Heart left ventricle (tissue), 16 donors: ENCODE results near the gene SGSM1. TPM values are rescaled to one million over a fixed set of nuclear protein-coding genes. Genes with fewer than 3 reads are reported as not detected.

Source experiments
- ATAC-seq, 4 donors: fragments of 200-7000 bp; cut with Tn5 transposase; one replicate each; pipeline ENCODE4 v1.9.1; 2020 to 2022; ENCODE audit warnings: moderate library complexity in 4 of 4, mild to moderate bottlenecking in 3 of 4, moderate number of reproducible peaks in 1 of 4
- DNase-seq, 5 donors: peaks; one replicate each; pipeline ENCODE4 v3.0.0-alpha.2; 2020
- H3K27ac ChIP-seq, 12 donors: fragments of 200-600 bp; sonication (generic) in 4 of 12; one replicate each; pipeline versions ENCODE4 v1.5.0 to v1.8.0; 2016 to 2022; ENCODE audit warnings: mild to moderate bottlenecking in 2 of 12
- H3K27me3 ChIP-seq, 9 donors: fragments of 200-600 bp; sonication (generic) in 2 of 9; one replicate each; pipeline versions ENCODE4 v1.5.1 to v1.8.0; 2016 to 2022; ENCODE audit warnings: mild to moderate bottlenecking in 3 of 9
- H3K36me3 ChIP-seq, 9 donors: fragments of 200-600 bp; sonication (generic) in 2 of 9; one replicate each; pipeline versions ENCODE4 v1.5.0 to v1.8.0; 2018 to 2022; ENCODE audit warnings: mild to moderate bottlenecking in 2 of 9
- H3K4me1 ChIP-seq, 12 donors: fragments of 200-600 bp; sonication (generic) in 4 of 12; one replicate each; pipeline versions ENCODE4 v1.5.0 to v1.8.0; 2016 to 2022; ENCODE audit warnings: mild to moderate bottlenecking in 3 of 12
- H3K4me3 ChIP-seq, 12 donors: fragments of 200-600 bp; sonication (generic) in 4 of 12; one replicate each; pipeline versions ENCODE4 v1.5.0 to v1.8.0; 2017 to 2022; ENCODE audit warnings: mild to moderate bottlenecking in 9 of 12, moderate library complexity in 4 of 12
- H3K9me3 ChIP-seq, 12 donors: fragments of 200-600 bp; sonication (generic) in 4 of 12; one replicate each; pipeline versions ENCODE4 v1.5.0 to v1.8.0; 2016 to 2022; ENCODE audit warnings: mild to moderate bottlenecking in 1 of 12
- POLR2A ChIP-seq, 2 donors: fragments of 450-650 bp; IDR thresholded peaks; one replicate each; pipeline ENCODE4 v1.6.1; 2017; ENCODE audit warnings: antibody characterized with exemption in 2 of 2, mild to moderate bottlenecking in 2 of 2, moderate library complexity in 2 of 2
- WGBS, 4 donors: extraction: QIAGEN DNeasy Blood & Tissue Kit in 2 of 4; methylation state at CpG; one replicate each; pipeline versions ENCODE4 v1.1.5 to v1.1.7; 2013 to 2018; 5-methylcytosine and 5-hydroxymethylcytosine counted together
- intact Hi-C, 10 donors: fragments of 100-400 bp; cut with DNase I; formaldehyde crosslinking; loops; one replicate each; pipeline versions ENCODE4 v1.11.1 to v1.14.2; 2022
- polyA plus RNA-seq, 2 donors: library from polyadenylated mRNA; stranded (reverse); fragments of 200-250 nt; gene quantifications; one replicate each; pipeline ENCODE4 v1.2.3, GENCODE V29; 2013
- total RNA-seq, 9 donors: library from RNA; depleted of rRNA in 2 of 9; stranded (reverse); fragments of >200 nt in 2 of 9; fragmentation: NEBNext Ultra II Directional in 3 of 9; extraction: Animal tissue kit (Norgen Biotek cat#: 25700) in 3 of 9; gene quantifications; one replicate each; pipeline versions ENCODE4 v1.1.0 to v1.2.4, GENCODE V29; 2016 to 2023
- TF ChIP-seq, protein P1 (sequence below), 12 donors: fragments of 200-600 bp; sonication (generic) in 4 of 12; IDR thresholded peaks; one replicate each; pipeline versions ENCODE4 v1.5.0 to v1.8.0; 2018 to 2022; ENCODE audit warnings: antibody characterized with exemption in 12 of 12, mild to moderate bottlenecking in 5 of 12
- donor health status: ischemic (EF 13 %, LVEDD 7.1; RV severe dilation, severe dysfunction).
- donor health status: healthy with polysubstance abuse.
- donor health status: DM: no; HTN: yes; CAD: no.
- donor health status: DM: no; HTN: no; CAD: no.
- donor health status: ischemic (EF 25% LVEDD 6.9; RV normal size, moderate dysfunction).
- donor health status: ischemic (EF 25% LVEDD 5.7; RV mildly dilated, moderate dysfunction).
- donor health status: healthy.
- donor health status: DM: yes; HTN: yes; CAD: no.
- donor health status: ischemic (EF 35%, LVEDD 5.7; RV mildly dilated, moderate dysfunction).
- donor health status: nonischemic (EF 11% LVEDD 7.7; RV severe dilation, severe dysfunction).
- donor health status: DM: yes; HTN: yes; CAD: no.
- donor health status: PGD.
- donor health status: ischemic (EF 29% LVEDD 5.4; RV normal size, mild dysfunction).
- donor health status: nonischemic (EF 23%, LVEDD 6.1; RV moderate dilation, normal function).

SGSM1 gene
- total and polyA plus RNA-seq, 11 donors, result 2.1 to 11.0 (median 6.6) TPM

DNA sequence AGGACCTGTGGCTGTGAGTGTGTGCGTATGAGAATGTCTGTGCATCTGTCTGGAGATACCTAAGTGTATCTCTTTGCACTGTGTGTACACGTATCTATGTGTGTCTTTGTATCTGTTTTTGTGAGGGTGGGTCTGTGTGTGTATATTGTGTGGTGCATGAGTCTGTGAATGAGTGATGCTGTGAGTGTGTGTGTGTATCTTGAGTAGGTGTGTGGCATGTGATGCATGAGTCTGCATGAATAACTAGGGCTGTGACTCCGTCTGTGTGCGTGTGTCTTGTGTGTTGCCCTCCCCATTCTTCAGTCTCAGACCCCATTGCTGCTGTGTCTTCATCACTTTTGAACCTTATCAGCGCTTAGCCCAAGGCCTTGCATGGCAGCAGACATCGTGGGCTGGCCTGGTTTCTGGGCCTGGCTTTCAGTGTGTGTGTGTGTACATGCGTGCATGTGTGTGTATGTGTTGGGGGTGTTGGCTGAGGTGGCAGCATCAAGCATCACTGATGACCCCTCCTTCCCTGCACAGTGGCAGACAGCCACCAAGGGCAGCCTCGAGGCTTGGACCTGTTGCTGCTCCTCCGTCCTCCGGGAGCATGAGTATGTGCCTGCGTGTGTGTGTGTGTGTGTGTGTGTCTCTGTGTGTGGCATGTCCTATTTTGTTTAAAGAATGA is 1.4 kb downstream of the SGSM1 start:
- H3K27ac ChIP-seq, result peak overlapping the region in 1 of 12 donors; percentile 88
- intact Hi-C loops, result no loop called here
- 49 to 51% (median 50%) methylated on average over 9 to 11 of the region's 11 CpGs for WGBS, 4 donors

GRCh38 chr22:24809331-24809730 is 3.3 kb downstream of the SGSM1 start:
- intact Hi-C loops, result no loop called here

More for the DNA sequence above, 1.4 kb downstream of the SGSM1 start:
- DNase-seq (peak in 3 of 5 donors; percentile 45 to 61 (median 47)), ATAC-seq (no peak)
- Histone ChIP-seq H3K36me3 (no peaks in the 10 kb centered on the region), H3K9me3 (no peaks in the 10 kb centered on the region), H3K27me3 (no peaks in the 10 kb centered on the region), H3K4me3 (peak overlapping the region in 2 of 12 donors; percentile 61 to 75), H3K4me1 (peaks cover 0 to 47% (median 23%) of the 10 kb centered on the region in 12 donors)
- TF ChIP-seq, protein P1, sequence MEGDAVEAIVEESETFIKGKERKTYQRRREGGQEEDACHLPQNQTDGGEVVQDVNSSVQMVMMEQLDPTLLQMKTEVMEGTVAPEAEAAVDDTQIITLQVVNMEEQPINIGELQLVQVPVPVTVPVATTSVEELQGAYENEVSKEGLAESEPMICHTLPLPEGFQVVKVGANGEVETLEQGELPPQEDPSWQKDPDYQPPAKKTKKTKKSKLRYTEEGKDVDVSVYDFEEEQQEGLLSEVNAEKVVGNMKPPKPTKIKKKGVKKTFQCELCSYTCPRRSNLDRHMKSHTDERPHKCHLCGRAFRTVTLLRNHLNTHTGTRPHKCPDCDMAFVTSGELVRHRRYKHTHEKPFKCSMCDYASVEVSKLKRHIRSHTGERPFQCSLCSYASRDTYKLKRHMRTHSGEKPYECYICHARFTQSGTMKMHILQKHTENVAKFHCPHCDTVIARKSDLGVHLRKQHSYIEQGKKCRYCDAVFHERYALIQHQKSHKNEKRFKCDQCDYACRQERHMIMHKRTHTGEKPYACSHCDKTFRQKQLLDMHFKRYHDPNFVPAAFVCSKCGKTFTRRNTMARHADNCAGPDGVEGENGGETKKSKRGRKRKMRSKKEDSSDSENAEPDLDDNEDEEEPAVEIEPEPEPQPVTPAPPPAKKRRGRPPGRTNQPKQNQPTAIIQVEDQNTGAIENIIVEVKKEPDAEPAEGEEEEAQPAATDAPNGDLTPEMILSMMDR (IDR thresholded peaks at IDR 0.05), result no peak
- no peak for TF ChIP-seq POLR2A (IDR thresholded peaks at IDR 0.05)

GRCh38 chr22:24810043-24810749 is 4.2 kb downstream of the SGSM1 start:
- no peak overlapping the region for H3K4me3 ChIP-seq
- WGBS, 4 donors, result 58 to 66% (median 61%) methylated on average over 14 of the region's 14 CpGs
- H3K36me3 ChIP-seq, result no peaks in the 10 kb centered on the region
- H3K27me3 ChIP-seq, result no peaks in the 10 kb centered on the region
- peaks cover 0 to 3% (median 0%) of the 10 kb centered on the region in 12 donors for H3K9me3 ChIP-seq
- DNase-seq (no peak), ATAC-seq (peak in 1 of 4 donors; percentile 25)
- peak overlapping the region in 9 of 12 donors; percentile 11 to 76 (median 34) for H3K27ac ChIP-seq
- no peak for TF ChIP-seq POLR2A (IDR thresholded peaks at IDR 0.05)
- TF ChIP-seq, protein P1 (IDR thresholded peaks at IDR 0.05), result no peak
- peaks cover 0 to 66% (median 29%) of the 10 kb centered on the region in 12 donors for H3K4me1 ChIP-seq
- intact Hi-C loops, result no loop called here

More at GRCh38 chr22:24809331-24809730, 3.3 kb downstream of the SGSM1 start:
- Histone ChIP-seq H3K27ac (peak overlapping the region in 8 of 12 donors; percentile 11 to 76 (median 37)), H3K36me3 (no peaks in the 10 kb centered on the region), H3K9me3 (no peaks in the 10 kb centered on the region), H3K4me1 (peaks cover 0 to 61% (median 27%) of the 10 kb centered on the region in 12 donors), H3K4me3 (no peak overlapping the region), H3K27me3 (no peaks in the 10 kb centered on the region)
- WGBS, 4 donors, result 15 to 22% (median 21%) methylated on average over 1 to 2 of the region's 2 CpGs
- DNase-seq (no peak), ATAC-seq (no peak)
- TF ChIP-seq, protein P1 (IDR thresholded peaks at IDR 0.05), result no peak
- TF ChIP-seq POLR2A (IDR thresholded peaks at IDR 0.05), result no peak
